Aortic smooth muscle cell (primary cell): ENCODE results near the gene LCN1. TPM values are rescaled to one million over a fixed set of nuclear protein-coding genes. Genes with fewer than 3 reads are reported as not detected.

Experiments
- total RNA-seq: library from RNA; depleted of rRNA; stranded (reverse); fragments of >200 nt; gene quantifications from 2 replicates; pipeline ENCODE4 v1.2.3, GENCODE V29; 2014

Gene LCN1
- not detected in 2 replicates for total RNA-seq

GRCh38 chr9:135520916-135521607 lies at the start of gene LCN1:
LCN1 (plus strand) TSS chr9:135521440; CDS start chr9:135521498, 58 bp downstream.

GRCh38 chr9:135479469-135480052 lies 41.7 kb upstream of the LCN1 start, which contains the start of gene PPP1R26:
PPP1R26 (plus strand) TSS chr9:135479782; CDS start chr9:135484511, 4,729 bp downstream.

GRCh38 chr9:135500525-135501260 lies 20.5 kb upstream of the LCN1 start, which contains the start of gene MRPS2:
MRPS2 (plus strand) TSS chr9:135500682; CDS start chr9:135500711, 29 bp downstream.

GRCh38 chr9:135545646-135546176 lies 24.5 kb downstream of the LCN1 start, which contains the start of gene OBP2A:
OBP2A (plus strand) TSS chr9:135546126; CDS start chr9:135546181, 55 bp downstream.

GRCh38 chr9:135561391-135562234 lies 40.4 kb downstream of the LCN1 start, which contains the start of gene PAEP:
PAEP (plus strand) TSS chr9:135561756.

Other genes starting within 250 kb of the LCN1 start
- gene PPP1R26, start 41.7 kb upstream of the LCN1 start, total RNA-seq, result 10.5 and 11.5 TPM in 2 replicates
- 10.8 and 13.6 TPM in 2 replicates for gene MRPS2, start 20.8 kb upstream of the LCN1 start, total RNA-seq
- gene OBP2A, start 24.7 kb downstream of the LCN1 start, total RNA-seq, result not detected in 2 replicates
- not detected in 2 replicates for gene PAEP, start 40.3 kb downstream of the LCN1 start, total RNA-seq
- gene GLT6D1, start 118.1 kb downstream of the LCN1 start, total RNA-seq, result not detected in 2 replicates
- gene LCN9, start 141.9 kb downstream of the LCN1 start, total RNA-seq, result not detected in 2 replicates
- not detected in 2 replicates for gene SOHLH1, start 178.0 kb downstream of the LCN1 start, total RNA-seq
- gene KCNT1, start 180.7 kb downstream of the LCN1 start, total RNA-seq, result not detected in 2 replicates